ENCODE results near the gene PICK1.
"Not testable (repeated sequence)": the region's sequence is repeated elsewhere in the genome, so short reads cannot be mapped to it uniquely, and the experiment has no call there.

GRCh38 chr22:38037367-38038150 is 19.6 kb upstream of the PICK1 start:
- TF ChIP-seq EZH2phosphoT487 (IDR thresholded peaks at IDR 0.05; ENCODE audit: insufficient read depth, low read depth); EZH2 (IDR thresholded peaks at IDR 0.05; ENCODE audit: insufficient read depth, poor library complexity, severe bottlenecking): not testable (repeated sequence)
